ENCODE results near the gene TTPAL. TPM values are rescaled to one million over a fixed set of nuclear protein-coding genes. Genes with fewer than 3 reads are reported as not detected.

The TTPAL gene
- total RNA-seq, 2 donors from 2014 or later = 18.3 to 19.4 TPM

DNA sequence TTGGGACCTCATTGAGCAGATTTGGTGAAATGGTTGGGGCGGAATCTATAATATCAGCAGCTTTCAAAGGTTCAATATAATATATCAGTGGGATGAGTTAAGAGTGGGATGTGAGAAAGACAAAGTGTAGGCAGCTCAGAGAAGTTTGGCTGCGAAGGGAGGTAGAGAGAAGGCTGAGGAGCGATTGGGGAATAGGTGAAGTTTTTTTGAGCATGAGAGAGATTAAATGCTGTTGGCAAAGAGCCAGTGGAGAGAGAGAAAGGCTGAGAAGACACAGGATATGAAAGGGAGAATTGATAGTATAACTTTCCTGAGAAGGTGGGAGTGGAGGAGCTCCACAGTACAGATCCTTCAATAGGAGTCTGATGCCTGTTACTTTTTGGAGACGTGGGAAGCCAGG, 58.3 kb downstream of the TTPAL start:
- Histone ChIP-seq H3K9me3 (ENCODE audit: control insufficient read depth, low read length) (no peaks in the 10 kb centered on the region), H3K27me3 (ENCODE audit: control insufficient read depth, insufficient read depth, low read length, poor library complexity, severe bottlenecking) (no peaks in the 10 kb centered on the region), H3K36me3 (ENCODE audit: control insufficient read depth, insufficient read depth, low read length) (no peaks in the 10 kb centered on the region), H3K4me3 (ENCODE audit: low read length) (peak overlapping the region; percentile 92), H3K4me1 (ENCODE audit: control insufficient read depth, insufficient read depth, low read length) (no peaks in the 10 kb centered on the region), H3K27ac (ENCODE audit: low read depth, low read length) (no peak overlapping the region), H3K9ac (ENCODE audit: extremely low read depth, low read length, poor library complexity, severe bottlenecking) (no peak overlapping the region)
- Mint-ChIP-seq H3K27ac (no peak overlapping the region), H3K36me3 (ENCODE audit: low read depth) (no peaks in the 10 kb centered on the region), H3K4me3 (no peak overlapping the region), H3K4me1 (peaks cover 11% of the 10 kb centered on the region), H3K9me3 (no peaks in the 10 kb centered on the region), H3K27me3 (ENCODE audit: insufficient read depth) (no peaks in the 10 kb centered on the region)
- TF ChIP-seq, protein P1, sequence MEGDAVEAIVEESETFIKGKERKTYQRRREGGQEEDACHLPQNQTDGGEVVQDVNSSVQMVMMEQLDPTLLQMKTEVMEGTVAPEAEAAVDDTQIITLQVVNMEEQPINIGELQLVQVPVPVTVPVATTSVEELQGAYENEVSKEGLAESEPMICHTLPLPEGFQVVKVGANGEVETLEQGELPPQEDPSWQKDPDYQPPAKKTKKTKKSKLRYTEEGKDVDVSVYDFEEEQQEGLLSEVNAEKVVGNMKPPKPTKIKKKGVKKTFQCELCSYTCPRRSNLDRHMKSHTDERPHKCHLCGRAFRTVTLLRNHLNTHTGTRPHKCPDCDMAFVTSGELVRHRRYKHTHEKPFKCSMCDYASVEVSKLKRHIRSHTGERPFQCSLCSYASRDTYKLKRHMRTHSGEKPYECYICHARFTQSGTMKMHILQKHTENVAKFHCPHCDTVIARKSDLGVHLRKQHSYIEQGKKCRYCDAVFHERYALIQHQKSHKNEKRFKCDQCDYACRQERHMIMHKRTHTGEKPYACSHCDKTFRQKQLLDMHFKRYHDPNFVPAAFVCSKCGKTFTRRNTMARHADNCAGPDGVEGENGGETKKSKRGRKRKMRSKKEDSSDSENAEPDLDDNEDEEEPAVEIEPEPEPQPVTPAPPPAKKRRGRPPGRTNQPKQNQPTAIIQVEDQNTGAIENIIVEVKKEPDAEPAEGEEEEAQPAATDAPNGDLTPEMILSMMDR (conservative IDR thresholded peaks at IDR 0.05) = no peak
- WGBS, 2 experiments (ENCODE audit: insufficient coverage in 1 of 2, insufficient read length in 1 of 2) = 90 to 96% methylated on average over 4 of the region's 4 CpGs
- DNase-seq = no peak

DNA sequence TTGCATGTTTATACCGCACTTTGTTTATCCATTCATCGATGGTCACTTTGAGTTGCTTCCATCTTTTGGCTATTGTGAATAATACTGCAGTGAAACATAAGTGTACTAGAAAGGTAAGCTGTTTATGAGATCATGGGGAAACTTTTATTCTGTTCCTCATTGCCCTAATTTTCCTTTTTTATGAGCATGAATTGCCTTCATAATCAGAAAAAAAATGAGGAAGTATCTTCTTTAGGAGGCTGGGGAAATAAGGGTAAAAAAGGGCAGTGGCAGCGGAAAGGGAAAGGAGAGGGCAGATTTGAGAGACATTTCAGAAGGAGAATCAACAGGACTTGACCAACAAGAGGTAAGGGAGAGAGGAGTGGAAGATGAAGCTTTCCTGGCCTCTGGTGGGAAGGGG, 60.5 kb downstream of the TTPAL start:
- TF ChIP-seq, protein P1 (conservative IDR thresholded peaks at IDR 0.05) = no peak
- Histone ChIP-seq H3K4me1 (ENCODE audit: control insufficient read depth, insufficient read depth, low read length) (no peaks in the 10 kb centered on the region), H3K27ac (ENCODE audit: low read depth, low read length) (no peak overlapping the region), H3K9ac (ENCODE audit: extremely low read depth, low read length, poor library complexity, severe bottlenecking) (no peak overlapping the region), H3K9me3 (ENCODE audit: control insufficient read depth, low read length) (no peaks in the 10 kb centered on the region), H3K4me3 (ENCODE audit: low read length) (peak overlapping the region; percentile 19), H3K36me3 (ENCODE audit: control insufficient read depth, insufficient read depth, low read length) (no peaks in the 10 kb centered on the region), H3K27me3 (ENCODE audit: control insufficient read depth, insufficient read depth, low read length, poor library complexity, severe bottlenecking) (no peaks in the 10 kb centered on the region)
- no peak overlapping the region for H3K4me3 Mint-ChIP-seq
- no peaks in the 10 kb centered on the region for H3K9me3 Mint-ChIP-seq
- H3K27ac Mint-ChIP-seq = peak overlapping the region; percentile 57
- DNase-seq = no peak
- no peaks in the 10 kb centered on the region for H3K36me3 Mint-ChIP-seq (ENCODE audit: low read depth)
- no peaks in the 10 kb centered on the region for H3K27me3 Mint-ChIP-seq (ENCODE audit: insufficient read depth)
- 95 to 100% methylated on average over 3 of the region's 3 CpGs for WGBS, 2 experiments (ENCODE audit: insufficient coverage in 1 of 2, insufficient read length in 1 of 2)
- H3K4me1 Mint-ChIP-seq = peaks cover 14% of the 10 kb centered on the region

DNA sequence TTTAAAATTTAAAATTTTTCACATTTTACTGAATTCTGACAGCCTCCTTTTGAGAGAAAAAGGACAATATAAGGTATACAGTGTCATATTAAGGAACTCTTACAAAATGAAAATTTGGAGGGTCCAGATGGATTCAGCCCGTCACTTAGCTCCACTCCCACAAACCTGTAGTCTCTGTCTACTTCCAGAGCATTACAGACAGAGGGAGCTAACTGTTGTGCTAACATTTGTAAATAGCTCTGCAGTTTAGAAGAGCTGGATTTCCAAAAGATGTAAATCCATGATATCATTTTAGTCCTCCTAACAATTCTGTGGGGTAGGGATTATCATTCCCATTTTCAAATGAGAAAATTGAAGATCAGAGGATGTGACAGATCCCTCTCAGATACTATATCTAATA, 62.3 kb downstream of the TTPAL start:
- no peak overlapping the region for H3K27ac Mint-ChIP-seq
- 92% methylated on average over 1 of the region's 1 CpG; no CpG with 5 or more reads in 1 of the 2 experiments for WGBS, 2 experiments (ENCODE audit: insufficient coverage in 1 of 2, insufficient read length in 1 of 2)
- no peaks in the 10 kb centered on the region for H3K9me3 ChIP-seq (ENCODE audit: control insufficient read depth, low read length)
- no peak overlapping the region for H3K4me3 Mint-ChIP-seq
- H3K4me1 ChIP-seq (ENCODE audit: control insufficient read depth, insufficient read depth, low read length) = no peaks in the 10 kb centered on the region
- no peak overlapping the region for H3K4me3 ChIP-seq (ENCODE audit: low read length)
- H3K27me3 ChIP-seq (ENCODE audit: control insufficient read depth, insufficient read depth, low read length, poor library complexity, severe bottlenecking) = no peaks in the 10 kb centered on the region
- TF ChIP-seq, protein P1 (conservative IDR thresholded peaks at IDR 0.05) = peak; percentile 50
- H3K36me3 ChIP-seq (ENCODE audit: control insufficient read depth, insufficient read depth, low read length) = no peaks in the 10 kb centered on the region
- no peak overlapping the region for H3K27ac ChIP-seq (ENCODE audit: low read depth, low read length)
- H3K4me1 Mint-ChIP-seq = peaks cover 16% of the 10 kb centered on the region
- H3K36me3 Mint-ChIP-seq (ENCODE audit: low read depth) = no peaks in the 10 kb centered on the region
- H3K9ac ChIP-seq (ENCODE audit: extremely low read depth, low read length, poor library complexity, severe bottlenecking) = no peak overlapping the region
- no peaks in the 10 kb centered on the region for H3K27me3 Mint-ChIP-seq (ENCODE audit: insufficient read depth)
- peak; percentile 6 for DNase-seq
- H3K9me3 Mint-ChIP-seq = no peaks in the 10 kb centered on the region
